ENCODE data around the gene PDE3B. TPM values are rescaled to one million over a fixed set of nuclear protein-coding genes. Genes with fewer than 3 reads are reported as not detected.

PDE3B gene
- total RNA-seq, 1 experiment from 2014 or later = 4.8 TPM

DNA sequence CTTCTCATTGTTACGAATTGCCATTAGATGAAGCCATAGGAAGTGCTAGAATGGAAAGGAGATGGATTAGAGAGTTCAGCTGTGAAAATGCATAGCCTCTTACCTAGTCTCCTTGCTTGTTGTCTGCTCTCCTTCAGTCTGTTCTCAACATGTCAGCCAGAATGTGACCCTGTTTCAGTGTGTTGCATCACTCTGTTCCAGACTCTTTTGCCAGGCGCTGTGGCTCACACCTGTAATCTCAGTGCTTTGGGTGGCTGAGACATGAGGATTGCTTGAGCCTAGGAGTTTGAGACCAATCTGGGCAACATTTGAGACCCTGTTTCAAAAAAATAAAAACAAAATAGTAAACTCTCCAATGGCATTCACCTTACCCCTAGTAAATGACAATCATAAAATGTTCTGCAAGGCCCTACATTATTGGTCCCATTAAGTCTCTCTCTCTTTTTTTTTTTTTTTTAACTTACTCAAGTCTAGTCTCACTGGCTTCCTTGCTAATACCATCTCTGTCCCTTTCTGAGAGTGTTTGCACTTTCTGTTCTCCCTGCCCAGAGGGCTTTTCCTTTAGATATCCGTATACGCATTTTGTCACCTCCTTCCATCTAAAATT lies 209.1 kb downstream of the PDE3B start:
- DNase-seq (ENCODE audit: low spot score) = no peak
- H3K27me3 ChIP-seq (replicated peaks; ENCODE audit: insufficient read depth, low read depth, low read length, poor library complexity) = no peaks in the 10 kb centered on the region
- no peak overlapping the region for H3K27ac ChIP-seq (ENCODE audit: low read depth, low read length, poor library complexity, severe bottlenecking)
- H3K36me3 ChIP-seq (ENCODE audit: insufficient read depth, low read length, poor library complexity, severe bottlenecking) = no peaks in the 10 kb centered on the region
- POLR2A ChIA-PET (ENCODE audit: low non-redundant PET) = interaction anchor here (0.7 kb wide), 1 partner anchor 1329 kb away, joined by 4 read pairs; no protein-coding TSS in a partner anchor
- H3K9me3 ChIP-seq (ENCODE audit: low read depth, low read length, poor library complexity, severe bottlenecking) = no peaks in the 10 kb centered on the region
- TF ChIP-seq EZH2 (IDR thresholded peaks at IDR 0.05; ENCODE audit: borderline replicate concordance, low read depth, low read length, poor library complexity, severe bottlenecking) (no peak), CTCF (conservative IDR thresholded peaks at IDR 0.05; ENCODE audit: low read depth, low read length) (no peak)
- H3K4me1 ChIP-seq (ENCODE audit: insufficient read depth, low read length, poor library complexity, severe bottlenecking) = peaks cover 2% of the 10 kb centered on the region
- no peak overlapping the region for H3K4me3 ChIP-seq (ENCODE audit: low read depth, low read length, poor library complexity, severe bottlenecking)
- intact Hi-C loops (cut with micrococcal nuclease; ENCODE audit: unreplicated experiment) = no loop called here
- BruUV-seq (replicated peaks) = no TSS peak
- CTCF ChIA-PET = no interaction called here

DNA sequence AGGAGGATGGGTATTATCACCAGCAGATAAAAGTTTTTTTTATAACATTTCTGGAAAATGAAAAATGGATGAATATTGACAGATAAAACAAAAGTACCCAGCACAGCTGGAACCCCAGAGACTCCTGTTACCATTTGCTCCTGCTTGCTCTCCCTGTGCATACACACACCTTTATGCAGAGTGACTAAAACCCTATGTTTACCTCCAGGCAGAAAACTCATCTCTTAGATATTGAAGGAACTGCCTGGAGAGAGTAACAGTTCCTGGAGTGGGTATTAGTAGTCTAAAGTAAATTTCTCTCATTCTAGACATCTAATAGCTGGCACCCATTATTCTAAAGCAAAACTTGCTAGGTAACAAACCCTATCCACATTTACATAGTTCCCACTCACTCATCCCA lies 210.5 kb downstream of the PDE3B start:
- BruUV-seq (replicated peaks) = no TSS peak
- no peaks in the 10 kb centered on the region for H3K36me3 ChIP-seq (ENCODE audit: insufficient read depth, low read length, poor library complexity, severe bottlenecking)
- H3K27me3 ChIP-seq (replicated peaks; ENCODE audit: insufficient read depth, low read depth, low read length, poor library complexity) = no peaks in the 10 kb centered on the region
- intact Hi-C loops (cut with micrococcal nuclease; ENCODE audit: unreplicated experiment) = no loop called here
- POLR2A ChIA-PET (ENCODE audit: low non-redundant PET) = no interaction called here
- no peak overlapping the region for H3K27ac ChIP-seq (ENCODE audit: low read depth, low read length, poor library complexity, severe bottlenecking)
- H3K4me3 ChIP-seq (ENCODE audit: low read depth, low read length, poor library complexity, severe bottlenecking) = no peak overlapping the region
- peaks cover 5% of the 10 kb centered on the region for H3K4me1 ChIP-seq (ENCODE audit: insufficient read depth, low read length, poor library complexity, severe bottlenecking)
- no peaks in the 10 kb centered on the region for H3K9me3 ChIP-seq (ENCODE audit: low read depth, low read length, poor library complexity, severe bottlenecking)
- CTCF ChIA-PET = no interaction called here
- no peak for DNase-seq (ENCODE audit: low spot score)
- TF ChIP-seq EZH2 (IDR thresholded peaks at IDR 0.05; ENCODE audit: borderline replicate concordance, low read depth, low read length, poor library complexity, severe bottlenecking) (no peak), CTCF (conservative IDR thresholded peaks at IDR 0.05; ENCODE audit: low read depth, low read length) (no peak)

- Histone ChIP-seq H3K36me3 (ENCODE audit: insufficient read depth, low read length, poor library complexity, severe bottlenecking) (no peaks in the 10 kb centered on the region), H3K27ac (ENCODE audit: low read depth, low read length, poor library complexity, severe bottlenecking) (no peak overlapping the region), H3K4me3 (ENCODE audit: low read depth, low read length, poor library complexity, severe bottlenecking) (no peak overlapping the region), H3K4me1 (ENCODE audit: insufficient read depth, low read length, poor library complexity, severe bottlenecking) (peaks cover 5% of the 10 kb centered on the region), H3K9me3 (ENCODE audit: low read depth, low read length, poor library complexity, severe bottlenecking) (no peaks in the 10 kb centered on the region), H3K27me3 (replicated peaks; ENCODE audit: insufficient read depth, low read depth, low read length, poor library complexity) (no peaks in the 10 kb centered on the region)
- POLR2A ChIA-PET (ENCODE audit: low non-redundant PET) = no interaction called here
- intact Hi-C loops (cut with micrococcal nuclease; ENCODE audit: unreplicated experiment) = no loop called here
- CTCF ChIA-PET = no interaction called here
- BruUV-seq (replicated peaks) = no TSS peak
- TF ChIP-seq CTCF (conservative IDR thresholded peaks at IDR 0.05; ENCODE audit: low read depth, low read length) (no peak), EZH2 (IDR thresholded peaks at IDR 0.05; ENCODE audit: borderline replicate concordance, low read depth, low read length, poor library complexity, severe bottlenecking) (no peak)
- no peak for DNase-seq (ENCODE audit: low spot score)
Observed at GRCh38 chr11:14855890-14856289, 212.3 kb downstream of the PDE3B start.
